ENCODE results near the gene UBA5.
"Not testable (repeated sequence)": the region's sequence is repeated elsewhere in the genome, so short reads cannot be mapped to it uniquely, and the experiment has no call there.

Gene UBA5

GRCh38 chr3:132660052-132660810, at the start of gene UBA5:
TSS of gene UBA5 (plus strand) at chr3:132660329. CDS start at chr3:132660538, 209 bp downstream.
- DNase-seq (ENCODE audit: low read depth in 2 of 2): peak; percentile 52 to 71

GRCh38 chr3:132615301-132615700, 44.8 kb upstream of the UBA5 start:
- not testable (repeated sequence) for DNase-seq (ENCODE audit: low read depth in 2 of 2)

GRCh38 chr3:132615881-132616280, 44.2 kb upstream of the UBA5 start:
- DNase-seq (ENCODE audit: low read depth in 2 of 2): no peak

- DNase-seq (ENCODE audit: low read depth in 2 of 2): no peak
Measured at GRCh38 chr3:132616780-132617179, 43.3 kb upstream of the UBA5 start.

GRCh38 chr3:132622148-132622547, 38.0 kb upstream of the UBA5 start:
- no peak for DNase-seq (ENCODE audit: low read depth in 2 of 2)

GRCh38 chr3:132622761-132623160, 37.4 kb upstream of the UBA5 start:
- DNase-seq (ENCODE audit: low read depth in 2 of 2): no peak

GRCh38 chr3:132623646-132624045, 36.5 kb upstream of the UBA5 start:
- DNase-seq (ENCODE audit: low read depth in 2 of 2): no peak

GRCh38 chr3:132624790-132625189, 35.3 kb upstream of the UBA5 start:
- no peak for DNase-seq (ENCODE audit: low read depth in 2 of 2)

- no peak for DNase-seq (ENCODE audit: low read depth in 2 of 2)
Measured at GRCh38 chr3:132625613-132626012, 34.5 kb upstream of the UBA5 start.

GRCh38 chr3:132626955-132627354, 33.2 kb upstream of the UBA5 start:
- no peak for DNase-seq (ENCODE audit: low read depth in 2 of 2)

GRCh38 chr3:132628157-132628556, 32.0 kb upstream of the UBA5 start:
- DNase-seq (ENCODE audit: low read depth in 2 of 2): no peak

GRCh38 chr3:132629928-132630327, 30.2 kb upstream of the UBA5 start:
- no peak for DNase-seq (ENCODE audit: low read depth in 2 of 2)

- no peak for DNase-seq (ENCODE audit: low read depth in 2 of 2)
Measured at GRCh38 chr3:132630612-132631011, 29.5 kb upstream of the UBA5 start.

GRCh38 chr3:132635052-132635451, 25.1 kb upstream of the UBA5 start:
- DNase-seq (ENCODE audit: low read depth in 2 of 2): no peak

- no peak for DNase-seq (ENCODE audit: low read depth in 2 of 2)
Measured at GRCh38 chr3:132637590-132637989, 22.5 kb upstream of the UBA5 start.

- no peak for DNase-seq (ENCODE audit: low read depth in 2 of 2)
Measured at GRCh38 chr3:132638706-132639105, 21.4 kb upstream of the UBA5 start.

GRCh38 chr3:132641427-132641826, 18.7 kb upstream of the UBA5 start:
- DNase-seq (ENCODE audit: low read depth in 2 of 2): not testable (repeated sequence)

GRCh38 chr3:132641837-132642538, 18.1 kb upstream of the UBA5 start:
- no peak for DNase-seq (ENCODE audit: low read depth in 2 of 2)

- DNase-seq (ENCODE audit: low read depth in 2 of 2): no peak
Measured at GRCh38 chr3:132642539-132642847, 17.6 kb upstream of the UBA5 start.

- DNase-seq (ENCODE audit: low read depth in 2 of 2): no peak
Measured at GRCh38 chr3:132643366-132643765, 16.8 kb upstream of the UBA5 start.

GRCh38 chr3:132645058-132645457, 15.1 kb upstream of the UBA5 start:
- DNase-seq (ENCODE audit: low read depth in 2 of 2): no peak

- DNase-seq (ENCODE audit: low read depth in 2 of 2): no peak
Measured at GRCh38 chr3:132650153-132650552, 10.0 kb upstream of the UBA5 start.

- no peak for DNase-seq (ENCODE audit: low read depth in 2 of 2)
Measured at GRCh38 chr3:132652640-132653270, 7.4 kb upstream of the UBA5 start.
